DOHH2 (cell line): Measurements from ENCODE around the gene CPEB4.

Experiments
- H3F3A ChIP-seq: fragments of 200-600 bp; sonication (generic), shearing (Covaris generic); 2 replicates; pipeline ENCODE4 v1.6.0; 2016; ENCODE audit warnings: antibody characterized with exemption, mild to moderate bottlenecking; ENCODE audit not compliant: control insufficient read depth, insufficient read depth
- H3K27ac ChIP-seq: fragments of 200-600 bp; sonication (generic); 2 replicates; pipeline ENCODE4 v1.5.1; 2014; ENCODE audit warnings: low read depth, mild to moderate bottlenecking, low read length, moderate library complexity
- H3K27me3 ChIP-seq: fragments of 200-600 bp; sonication (generic); 2 replicates; pipeline ENCODE4 v1.6.1; 2014; ENCODE audit warnings: mild to moderate bottlenecking, low read length, mixed read lengths; ENCODE audit not compliant: control insufficient read depth
- H3K36me3 ChIP-seq: fragments of 200-600 bp; sonication (generic); 2 replicates; pipeline ENCODE4 v1.6.1; 2014; ENCODE audit warnings: mild to moderate bottlenecking, low read length, moderate library complexity, mixed read lengths; ENCODE audit not compliant: control insufficient read depth
- H3K4me1 ChIP-seq: fragments of 200-600 bp; sonication (generic); 2 replicates; pipeline ENCODE4 v1.6.1; 2014; ENCODE audit warnings: mild to moderate bottlenecking, low read length, mixed read lengths; ENCODE audit not compliant: control insufficient read depth
- H3K4me2 ChIP-seq: fragments of 200-600 bp; sonication (generic); 2 replicates; pipeline ENCODE4 v1.6.0; 2014; ENCODE audit warnings: mild to moderate bottlenecking, low read length, moderate library complexity
- H3K4me3 ChIP-seq: fragments of 200-600 bp; sonication (generic); 2 replicates; pipeline ENCODE4 v1.5.1; 2014; ENCODE audit warnings: mild to moderate bottlenecking, low read length, mixed read lengths
- H3K79me2 ChIP-seq: fragments of 200-600 bp; sonication (generic); 2 replicates; pipeline ENCODE4 v1.6.1; 2014; ENCODE audit warnings: mild to moderate bottlenecking, low read length, mixed read lengths; ENCODE audit not compliant: control insufficient read depth
- H3K9me2 ChIP-seq: fragments of 200-600 bp; sonication (generic); replicated peaks from 2 replicates; pipeline ENCODE4 v1.6.1; 2014; ENCODE audit warnings: mild to moderate bottlenecking, low read length, mixed read lengths; ENCODE audit not compliant: control insufficient read depth
- H3K9me3 ChIP-seq: fragments of 200-600 bp; sonication (generic); 2 replicates; pipeline ENCODE4 v1.6.1; 2014; ENCODE audit warnings: antibody characterized with exemption, low read length, mixed read lengths; ENCODE audit not compliant: control insufficient read depth, insufficient read depth
- H4K20me1 ChIP-seq: fragments of 200-600 bp; sonication (generic); 2 replicates; pipeline ENCODE4 v1.6.0; 2014; ENCODE audit warnings: low read depth, mild to moderate bottlenecking, antibody characterized with exemption, low read length, moderate library complexity; ENCODE audit not compliant: control insufficient read depth, insufficient read depth
- EZH2phosphoT487 ChIP-seq: fragments of 200-600 bp; sonication (generic); IDR thresholded peaks from 2 replicates; pipeline ENCODE4 v1.6.1; 2017; ENCODE audit warnings: borderline replicate concordance, mild to moderate bottlenecking, antibody characterized with exemption, low read length, moderate library complexity, mixed read lengths
- TF ChIP-seq, protein P1 (sequence below): fragments of 200-600 bp; sonication (generic); IDR thresholded peaks from one replicate; pipeline ENCODE4 v1.5.1; 2014; ENCODE audit warnings: antibody characterized with exemption, mild to moderate bottlenecking, low read depth, low read length; ENCODE audit not compliant: poor library complexity, severe bottlenecking

CPEB4 gene

GRCh38 chr5:173964506-173964905, 76.4 kb downstream of the CPEB4 start:
- Histone ChIP-seq H3K36me3 (no peaks in the 10 kb centered on the region), H3K4me2 (no peak overlapping the region), H3K27ac (no peak overlapping the region), H3K27me3 (no peaks in the 10 kb centered on the region), H3F3A (no peaks in the 10 kb centered on the region; the same call in 1 of the 2 replicates), H3K79me2 (no peaks in the 10 kb centered on the region), H3K9me2 (no peaks in the 10 kb centered on the region), H4K20me1 (no peaks in the 10 kb centered on the region), H3K4me3 (no peak overlapping the region), H3K9me3 (no peaks in the 10 kb centered on the region), H3K4me1 (no peaks in the 10 kb centered on the region)
- TF ChIP-seq, protein P1, sequence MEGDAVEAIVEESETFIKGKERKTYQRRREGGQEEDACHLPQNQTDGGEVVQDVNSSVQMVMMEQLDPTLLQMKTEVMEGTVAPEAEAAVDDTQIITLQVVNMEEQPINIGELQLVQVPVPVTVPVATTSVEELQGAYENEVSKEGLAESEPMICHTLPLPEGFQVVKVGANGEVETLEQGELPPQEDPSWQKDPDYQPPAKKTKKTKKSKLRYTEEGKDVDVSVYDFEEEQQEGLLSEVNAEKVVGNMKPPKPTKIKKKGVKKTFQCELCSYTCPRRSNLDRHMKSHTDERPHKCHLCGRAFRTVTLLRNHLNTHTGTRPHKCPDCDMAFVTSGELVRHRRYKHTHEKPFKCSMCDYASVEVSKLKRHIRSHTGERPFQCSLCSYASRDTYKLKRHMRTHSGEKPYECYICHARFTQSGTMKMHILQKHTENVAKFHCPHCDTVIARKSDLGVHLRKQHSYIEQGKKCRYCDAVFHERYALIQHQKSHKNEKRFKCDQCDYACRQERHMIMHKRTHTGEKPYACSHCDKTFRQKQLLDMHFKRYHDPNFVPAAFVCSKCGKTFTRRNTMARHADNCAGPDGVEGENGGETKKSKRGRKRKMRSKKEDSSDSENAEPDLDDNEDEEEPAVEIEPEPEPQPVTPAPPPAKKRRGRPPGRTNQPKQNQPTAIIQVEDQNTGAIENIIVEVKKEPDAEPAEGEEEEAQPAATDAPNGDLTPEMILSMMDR: no peak
- TF ChIP-seq EZH2phosphoT487: no peak

DNA sequence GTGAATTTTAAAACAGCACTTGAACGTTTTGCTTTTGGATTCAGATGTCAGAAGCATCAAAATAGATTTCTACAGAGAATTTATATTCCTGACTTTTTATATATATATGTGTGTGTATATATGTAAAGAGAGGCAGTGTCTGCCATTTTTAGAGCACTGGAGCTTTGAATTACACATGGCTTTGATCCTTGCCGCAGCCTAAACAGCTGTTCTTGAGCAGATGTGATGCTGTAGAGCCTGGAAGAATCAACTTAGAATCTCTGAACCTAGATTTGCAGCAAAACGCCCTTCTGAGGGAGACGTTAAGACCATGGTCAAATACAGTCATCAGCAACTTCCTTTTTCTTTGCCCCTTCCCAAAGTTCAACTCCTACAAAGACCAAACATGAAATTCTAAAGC, 79.1 kb downstream of the CPEB4 start:
- no peaks in the 10 kb centered on the region for H4K20me1 ChIP-seq
- H3K36me3 ChIP-seq: no peaks in the 10 kb centered on the region
- no peak overlapping the region for H3K4me3 ChIP-seq
- H3K9me3 ChIP-seq: no peaks in the 10 kb centered on the region
- no peaks in the 10 kb centered on the region for H3K79me2 ChIP-seq
- no peak overlapping the region for H3K4me2 ChIP-seq
- no peaks in the 10 kb centered on the region; the same call in 1 of the 2 replicates for H3F3A ChIP-seq
- H3K27me3 ChIP-seq: no peaks in the 10 kb centered on the region
- no peak for TF ChIP-seq EZH2phosphoT487
- TF ChIP-seq, protein P1: no peak
- H3K4me1 ChIP-seq: no peaks in the 10 kb centered on the region
- no peak overlapping the region for H3K27ac ChIP-seq
- H3K9me2 ChIP-seq: no peaks in the 10 kb centered on the region

DNA sequence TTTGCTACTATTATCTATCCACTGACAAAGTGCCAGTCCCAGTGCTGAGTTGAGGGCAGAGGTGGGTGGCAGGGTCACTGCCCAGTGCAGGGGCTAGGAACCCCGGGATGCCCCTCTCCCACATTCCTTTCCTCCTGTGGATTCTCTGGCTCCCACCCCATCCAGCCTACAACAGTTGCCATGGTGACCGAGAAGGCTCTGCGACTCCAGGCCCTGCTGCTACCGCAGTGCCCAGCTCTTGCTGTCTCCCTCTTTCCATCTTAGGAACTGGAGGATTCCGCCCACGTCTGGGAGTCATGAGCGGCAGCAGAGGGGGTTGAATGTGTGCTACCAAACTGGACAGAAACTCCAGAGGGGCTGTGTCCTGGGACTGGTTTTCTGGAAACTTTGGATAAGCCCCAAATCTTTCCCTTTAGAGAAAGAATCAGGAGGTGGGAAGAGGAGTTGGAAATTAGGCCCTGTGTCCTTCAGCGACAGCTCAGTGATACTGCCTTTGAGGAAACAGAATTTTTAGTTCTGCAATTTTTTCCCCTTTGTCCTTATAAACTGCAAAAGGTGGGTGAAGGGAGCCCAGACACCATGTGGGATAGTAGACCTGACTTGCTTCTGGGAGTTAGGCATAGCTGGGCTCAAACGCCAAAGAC, 80.1 kb downstream of the CPEB4 start:
- H3K27me3 ChIP-seq: no peaks in the 10 kb centered on the region; the same call in 1 of the 2 replicates
- no peaks in the 10 kb centered on the region for H3K36me3 ChIP-seq
- no peaks in the 10 kb centered on the region for H3K9me2 ChIP-seq
- H3K4me3 ChIP-seq: no peak overlapping the region
- H3K4me1 ChIP-seq: peaks cover 6% of the 10 kb centered on the region
- no peak for TF ChIP-seq EZH2phosphoT487
- TF ChIP-seq, protein P1: no peak
- H3K9me3 ChIP-seq: no peaks in the 10 kb centered on the region
- H4K20me1 ChIP-seq: no peaks in the 10 kb centered on the region
- H3K4me2 ChIP-seq: no peak overlapping the region
- H3F3A ChIP-seq: no peaks in the 10 kb centered on the region; the same call in 1 of the 2 replicates
- no peaks in the 10 kb centered on the region for H3K79me2 ChIP-seq
- H3K27ac ChIP-seq: no peak overlapping the region
